Duodenal mucosa (tissue), 2 donors: ENCODE measurements around the gene PTPRN2.
"Not testable (repeated sequence)": the region's sequence is repeated elsewhere in the genome, so short reads cannot be mapped to it uniquely, and the experiment has no call there.

Experiments used
- H3K27ac ChIP-seq: one replicate; pipeline ENCODE4 v1.7.0; 2013; ENCODE audit warnings: low read depth, low read length
- H3K27me3 ChIP-seq, 2 donors: one replicate each; pipeline ENCODE4 v1.7.0; 2013; ENCODE audit warnings: low read length in 2 of 2, control low read depth in 1 of 2; ENCODE audit not compliant: insufficient read depth in 2 of 2, control insufficient read depth in 1 of 2
- H3K36me3 ChIP-seq, 2 donors: one replicate each; pipeline ENCODE4 v1.7.0; 2013; ENCODE audit warnings: low read length in 2 of 2, control low read depth in 1 of 2; ENCODE audit not compliant: insufficient read depth in 2 of 2, control insufficient read depth in 1 of 2
- H3K4me1 ChIP-seq, 2 donors: one replicate each; pipeline ENCODE4 v1.7.0; 2013; ENCODE audit warnings: low read length in 2 of 2, control low read depth in 1 of 2; ENCODE audit not compliant: insufficient read depth in 2 of 2, control insufficient read depth in 1 of 2
- H3K4me3 ChIP-seq, 2 donors: one replicate each; pipeline ENCODE4 v1.7.0; 2013; ENCODE audit warnings: low read length in 2 of 2, low read depth in 1 of 2
- H3K9ac ChIP-seq, 2 donors: one replicate each; pipeline ENCODE4 v1.7.0; 2013; ENCODE audit warnings: low read length in 2 of 2, low read depth in 1 of 2
- H3K9me3 ChIP-seq, 2 donors: one replicate each; pipeline ENCODE4 v1.7.0; 2013; ENCODE audit warnings: low read length in 2 of 2, control low read depth in 1 of 2; ENCODE audit not compliant: control insufficient read depth in 1 of 2

PTPRN2 gene

GRCh38 chr7:157495594-157495993, 1092.0 kb downstream of the PTPRN2 start:
- no peaks in the 10 kb centered on the region for H3K9me3 ChIP-seq
- H3K36me3 ChIP-seq = no peaks in the 10 kb centered on the region
- no peaks in the 10 kb centered on the region for H3K27me3 ChIP-seq
- H3K4me3 ChIP-seq = no peak overlapping the region
- H3K9ac ChIP-seq = no peak overlapping the region
- H3K27ac ChIP-seq = no peak overlapping the region
- no peaks in the 10 kb centered on the region for H3K4me1 ChIP-seq

DNA sequence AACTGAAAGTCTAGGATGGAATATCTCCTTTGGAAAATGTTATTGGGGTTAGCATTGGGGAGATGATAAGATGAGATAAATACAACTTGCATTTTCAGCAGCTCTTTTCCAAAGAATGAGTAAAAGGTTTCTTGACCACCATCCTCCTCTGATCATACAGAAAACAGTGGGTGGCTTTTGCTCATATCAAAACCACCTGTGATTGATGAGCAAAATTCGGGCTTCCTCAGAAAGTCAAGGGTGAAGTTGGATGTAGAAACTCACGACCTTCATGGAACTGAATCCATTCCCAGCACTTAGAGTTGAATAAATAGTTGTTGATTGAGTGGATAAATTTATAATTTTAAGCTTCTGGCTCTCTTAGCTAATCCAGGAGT, 1092.5 kb downstream of the PTPRN2 start:
- no peaks in the 10 kb centered on the region for H3K9me3 ChIP-seq
- H3K9ac ChIP-seq = no peak overlapping the region
- no peaks in the 10 kb centered on the region for H3K36me3 ChIP-seq
- no peak overlapping the region for H3K27ac ChIP-seq
- no peaks in the 10 kb centered on the region for H3K4me1 ChIP-seq
- no peak overlapping the region for H3K4me3 ChIP-seq
- no peaks in the 10 kb centered on the region for H3K27me3 ChIP-seq

DNA sequence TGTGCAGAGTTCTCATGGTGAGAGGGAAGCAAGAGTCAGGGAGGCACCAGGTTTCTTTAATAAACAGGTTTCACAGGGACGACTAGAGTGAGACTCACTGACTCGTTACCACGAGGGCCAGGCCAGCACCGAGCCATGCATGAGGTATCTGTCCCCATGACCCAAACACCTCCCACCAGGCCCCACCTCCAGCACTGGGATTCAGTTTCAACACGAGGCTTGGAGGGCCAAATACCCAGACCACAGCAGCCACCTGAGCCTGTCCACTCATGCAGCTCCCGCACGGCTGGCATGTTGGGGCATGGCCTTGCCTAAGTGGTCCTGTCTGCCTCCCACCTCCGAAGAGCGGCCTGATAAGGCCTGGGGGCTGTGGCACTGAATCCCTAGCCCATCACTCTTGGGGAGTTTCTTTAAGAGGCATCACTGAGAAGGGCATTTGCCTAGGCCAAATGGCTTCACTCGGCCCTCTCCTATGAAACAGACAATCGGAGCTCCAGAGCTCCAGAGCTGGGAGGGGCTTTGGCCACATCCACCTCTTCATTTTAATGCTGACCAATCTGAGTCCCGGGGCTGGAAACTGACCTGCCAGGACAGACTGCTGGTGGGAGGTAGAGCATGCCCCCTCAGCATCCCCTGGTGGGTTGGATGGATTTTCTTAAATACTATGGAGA, 1093.0 kb downstream of the PTPRN2 start:
- Histone ChIP-seq H3K27me3 (no peaks in the 10 kb centered on the region), H3K36me3 (no peaks in the 10 kb centered on the region), H3K4me3 (no peak overlapping the region), H3K9ac (no peak overlapping the region), H3K27ac (no peak overlapping the region), H3K9me3 (no peaks in the 10 kb centered on the region), H3K4me1 (no peaks in the 10 kb centered on the region)

DNA sequence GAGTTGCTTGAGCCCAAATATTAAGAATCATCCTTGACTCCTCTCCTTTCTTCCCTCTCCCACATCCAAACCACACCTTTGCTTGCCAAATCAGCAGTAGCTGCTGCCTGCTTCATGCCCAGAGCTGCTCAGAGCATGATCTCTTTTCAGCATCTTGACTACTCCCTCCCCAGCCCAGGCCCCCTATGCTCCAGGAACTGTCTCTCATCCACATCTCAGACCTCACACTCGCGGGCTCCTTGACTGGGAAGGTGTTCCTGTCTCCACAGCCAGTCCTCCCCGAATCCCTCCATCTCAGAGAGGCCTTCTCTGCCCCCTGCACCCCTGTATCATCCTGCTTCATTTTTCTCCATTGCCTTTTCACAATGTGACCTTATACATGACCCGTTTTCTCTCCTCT, 1093.8 kb downstream of the PTPRN2 start:
- no peaks in the 10 kb centered on the region for H3K4me1 ChIP-seq
- H3K9me3 ChIP-seq = no peaks in the 10 kb centered on the region
- no peaks in the 10 kb centered on the region for H3K36me3 ChIP-seq
- H3K9ac ChIP-seq = no peak overlapping the region
- no peak overlapping the region for H3K27ac ChIP-seq
- no peak overlapping the region for H3K4me3 ChIP-seq
- no peaks in the 10 kb centered on the region for H3K27me3 ChIP-seq

DNA sequence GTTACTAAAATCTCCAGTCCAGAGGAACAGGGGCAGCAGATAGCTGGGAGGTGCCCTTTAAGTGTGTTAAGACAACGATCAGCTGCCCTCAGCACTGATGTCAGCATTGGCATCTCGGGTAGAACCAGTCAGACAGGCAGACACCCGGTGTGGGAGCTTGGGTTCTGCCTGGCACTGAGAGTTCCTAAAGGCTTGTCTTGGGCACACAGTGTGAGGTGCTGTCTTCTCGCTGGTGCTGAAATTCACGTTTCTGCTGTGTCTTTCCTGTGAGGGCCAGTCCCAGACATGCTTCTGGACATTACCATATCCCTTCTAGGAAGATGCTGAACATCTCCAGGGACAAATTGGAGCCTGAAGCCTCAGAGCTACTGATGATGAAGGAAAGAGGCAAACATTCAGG, 1094.6 kb downstream of the PTPRN2 start:
- H3K9ac ChIP-seq = no peak overlapping the region
- H3K27ac ChIP-seq = no peak overlapping the region
- no peaks in the 10 kb centered on the region for H3K4me1 ChIP-seq
- H3K4me3 ChIP-seq = no peak overlapping the region
- H3K9me3 ChIP-seq = no peaks in the 10 kb centered on the region
- no peaks in the 10 kb centered on the region for H3K27me3 ChIP-seq
- no peaks in the 10 kb centered on the region for H3K36me3 ChIP-seq

DNA sequence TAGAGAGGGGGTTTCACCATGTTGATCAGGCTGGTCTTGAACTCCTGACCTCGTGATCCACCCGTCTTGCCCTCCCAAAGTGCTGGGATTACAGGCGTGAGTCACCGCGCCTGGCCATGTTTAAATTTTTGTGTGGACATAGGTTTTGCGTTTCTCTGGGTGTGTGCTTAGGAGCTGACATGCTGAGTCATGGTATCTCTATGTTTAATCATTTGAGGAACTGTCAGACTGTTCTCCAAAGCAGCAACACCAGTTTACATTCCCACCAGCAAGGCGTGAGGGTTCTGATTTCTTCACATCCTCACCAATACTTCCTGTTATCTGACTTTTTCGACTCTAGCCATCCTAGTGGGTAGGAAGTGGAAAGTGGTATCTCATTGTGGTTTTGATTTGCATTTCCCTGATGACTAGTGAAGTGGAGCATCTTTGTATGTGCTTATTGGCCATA, 1097.1 kb downstream of the PTPRN2 start:
- no peaks in the 10 kb centered on the region for H3K4me1 ChIP-seq
- H3K9me3 ChIP-seq = no peaks in the 10 kb centered on the region
- H3K27ac ChIP-seq = no peak overlapping the region

GRCh38 chr7:157489870-157490269, 1097.8 kb downstream of the PTPRN2 start:
- H3K4me3 ChIP-seq, H3K4me1 ChIP-seq, H3K27me3 ChIP-seq, H3K27ac ChIP-seq, H3K9me3 ChIP-seq, H3K9ac ChIP-seq, H3K36me3 ChIP-seq: not testable (repeated sequence)

More for the DNA sequence above, 1097.1 kb downstream of the PTPRN2 start:
- Histone ChIP-seq H3K36me3 (no peaks in the 10 kb centered on the region), H3K27me3 (no peaks in the 10 kb centered on the region), H3K4me3 (no peak overlapping the region), H3K9ac (no peak overlapping the region)
